ENCODE results near the gene A4GALT.
"Not testable (repeated sequence)": the region's sequence is repeated elsewhere in the genome, so short reads cannot be mapped to it uniquely, and the experiment has no call there.

A4GALT gene

GRCh38 chr22:42740320-42740719 is 19.6 kb upstream of the A4GALT start:
- not testable (repeated sequence) for DNase-seq

- DNase-seq = no peak
Measured at GRCh38 chr22:42734406-42734805, 13.7 kb upstream of the A4GALT start.

GRCh38 chr22:42733394-42733793 is 12.7 kb upstream of the A4GALT start:
- DNase-seq = not testable (repeated sequence)

GRCh38 chr22:42732081-42732480 is 11.4 kb upstream of the A4GALT start:
- DNase-seq = no peak

- no peak for DNase-seq
Measured at GRCh38 chr22:42726811-42727210, 6.1 kb upstream of the A4GALT start.

- no peak for DNase-seq
Measured at GRCh38 chr22:42725606-42726355, 5.1 kb upstream of the A4GALT start.

GRCh38 chr22:42724062-42724461 is 3.4 kb upstream of the A4GALT start:
- DNase-seq = no peak

- no peak for DNase-seq
Measured at GRCh38 chr22:42721045-42721434, 370 bp upstream of the A4GALT start.

- DNase-seq = no peak
Measured at GRCh38 chr22:42719656-42720262, 911 bp downstream of the A4GALT start.

GRCh38 chr22:42719133-42719532 is 1.5 kb downstream of the A4GALT start:
- no peak for DNase-seq

GRCh38 chr22:42717197-42717928 is 3.3 kb downstream of the A4GALT start:
- no peak for DNase-seq

GRCh38 chr22:42716649-42717127 is 4.0 kb downstream of the A4GALT start:
- no peak for DNase-seq

GRCh38 chr22:42716221-42716620 is 4.4 kb downstream of the A4GALT start:
- no peak for DNase-seq

- DNase-seq = no peak
Measured at GRCh38 chr22:42714768-42715390, 5.8 kb downstream of the A4GALT start.

GRCh38 chr22:42714308-42714707 is 6.4 kb downstream of the A4GALT start:
- no peak for DNase-seq

- DNase-seq = no peak
Measured at GRCh38 chr22:42711895-42712837, 8.5 kb downstream of the A4GALT start.

- no peak for DNase-seq
Measured at GRCh38 chr22:42711281-42711731, 9.4 kb downstream of the A4GALT start.

GRCh38 chr22:42708417-42708816 is 12.3 kb downstream of the A4GALT start:
- no peak for DNase-seq

- no peak for DNase-seq
Measured at GRCh38 chr22:42707496-42707895, 13.2 kb downstream of the A4GALT start.

GRCh38 chr22:42704896-42705295 is 15.8 kb downstream of the A4GALT start:
- DNase-seq = no peak

- no peak for DNase-seq
Measured at GRCh38 chr22:42702675-42703074, 18.0 kb downstream of the A4GALT start.

- no peak for DNase-seq
Measured at GRCh38 chr22:42701694-42702093, 19.0 kb downstream of the A4GALT start.

Data from activated gamma-delta T cell (primary cell).